NCI-H1694 treated with DMSO at 0.1 percent for 48 hours (cell line): ENCODE measurements around the gene OR2T3.
"Not testable (repeated sequence)": the region's sequence is repeated elsewhere in the genome, so short reads cannot be mapped to it uniquely, and the experiment has no call there.

ENCODE experiments used
- DNase-seq: peaks from one replicate; lab custom pipeline; 2025; lab: John Stamatoyannopoulos, UW

OR2T3 gene, protein sequence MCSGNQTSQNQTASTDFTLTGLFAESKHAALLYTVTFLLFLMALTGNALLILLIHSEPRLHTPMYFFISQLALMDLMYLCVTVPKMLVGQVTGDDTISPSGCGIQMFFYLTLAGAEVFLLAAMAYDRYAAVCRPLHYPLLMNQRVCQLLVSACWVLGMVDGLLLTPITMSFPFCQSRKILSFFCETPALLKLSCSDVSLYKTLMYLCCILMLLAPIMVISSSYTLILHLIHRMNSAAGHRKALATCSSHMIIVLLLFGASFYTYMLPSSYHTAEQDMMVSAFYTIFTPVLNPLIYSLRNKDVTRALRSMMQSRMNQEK

DNA sequence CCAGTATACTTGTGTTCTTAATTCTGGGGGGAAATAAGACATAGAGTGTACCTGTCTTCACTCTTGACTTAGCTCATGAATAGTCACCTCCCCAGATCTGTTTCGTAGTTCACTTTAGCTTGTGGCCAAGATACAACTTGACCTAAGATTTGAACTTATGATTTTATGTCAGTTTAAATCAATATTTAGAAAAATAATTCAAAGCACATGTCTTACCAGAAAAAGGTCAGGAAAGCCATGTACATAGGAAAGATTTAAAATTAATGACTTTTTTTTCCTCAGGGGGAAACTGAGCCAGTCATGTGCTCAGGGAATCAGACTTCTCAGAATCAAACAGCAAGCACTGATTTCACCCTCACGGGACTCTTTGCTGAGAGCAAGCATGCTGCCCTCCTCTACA, at the start of gene OR2T3:
TSS of gene OR2T3 (plus strand) at position 301 of the 400 bp plus-strand sequence. CDS start at position 301, 0 bp downstream.
- DNase-seq = not testable (repeated sequence)

DNA sequence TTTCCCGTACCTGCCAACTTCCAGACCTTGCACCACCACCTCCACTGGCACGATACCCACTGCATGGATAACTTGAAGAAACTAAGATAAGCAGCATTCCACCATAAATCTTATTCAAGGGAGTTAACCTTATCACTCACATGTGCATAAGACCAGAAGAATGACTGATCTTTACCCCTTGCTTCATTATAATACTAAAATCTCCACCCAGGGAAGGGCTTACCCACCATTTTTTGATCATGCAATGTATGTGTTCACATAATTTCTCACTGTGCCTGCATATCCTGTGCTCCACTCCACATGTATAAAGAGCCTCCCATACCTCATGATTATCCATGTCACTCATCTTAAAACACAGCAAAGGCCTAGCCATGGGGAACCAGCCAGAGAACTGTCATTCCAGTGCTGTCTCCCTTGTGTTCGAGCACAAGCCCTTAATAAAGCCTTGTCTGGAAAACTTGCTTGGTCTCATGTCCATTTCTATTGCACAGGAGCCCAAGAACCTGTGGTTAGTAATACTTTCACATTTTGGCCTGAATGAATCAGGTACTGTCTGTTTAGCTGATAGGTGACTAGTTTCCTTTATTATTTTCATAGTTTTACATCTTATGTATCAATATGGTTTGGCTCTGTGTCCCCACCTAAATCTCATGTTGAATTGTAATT, 45.5 kb upstream of the OR2T3 start:
- not testable (repeated sequence) for DNase-seq

DNA sequence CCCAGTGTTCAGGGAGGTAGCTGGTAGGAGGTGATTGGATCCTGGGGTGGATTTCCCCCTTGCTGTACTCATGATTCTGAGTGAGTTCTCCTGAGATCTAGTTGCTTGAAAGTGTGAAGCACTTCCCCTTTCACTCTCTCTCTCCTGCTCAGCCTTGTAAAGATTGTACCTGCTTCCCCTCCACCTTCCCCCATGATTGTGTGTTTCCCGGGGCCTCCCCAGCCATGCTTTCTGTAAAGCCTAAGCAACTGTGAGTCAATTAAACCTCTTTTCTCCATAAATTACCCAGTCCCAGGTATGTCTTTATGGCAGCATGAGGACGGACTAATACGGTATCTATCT, 45.0 kb upstream of the OR2T3 start:
- not testable (repeated sequence) for DNase-seq

DNA sequence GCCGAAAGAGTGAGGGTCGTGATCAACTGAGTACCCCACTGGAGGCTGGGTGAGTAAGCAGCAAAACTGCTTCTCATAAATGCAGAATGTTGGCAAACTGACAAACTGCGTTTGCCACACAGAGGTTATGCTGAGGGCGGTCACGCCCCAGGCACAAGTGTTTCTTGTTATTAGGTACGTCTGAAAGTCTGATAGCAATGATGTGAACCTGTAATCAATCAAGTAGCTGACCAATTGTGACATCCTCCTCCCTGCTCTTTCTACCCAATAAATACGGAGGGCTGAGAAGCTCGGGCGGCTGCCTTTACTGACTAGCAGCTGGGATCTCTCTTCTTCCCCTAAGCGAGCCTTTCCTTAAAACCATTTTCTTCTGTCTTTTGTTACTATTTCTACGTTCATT, 41.5 kb upstream of the OR2T3 start:
- not testable (repeated sequence) for DNase-seq

DNA sequence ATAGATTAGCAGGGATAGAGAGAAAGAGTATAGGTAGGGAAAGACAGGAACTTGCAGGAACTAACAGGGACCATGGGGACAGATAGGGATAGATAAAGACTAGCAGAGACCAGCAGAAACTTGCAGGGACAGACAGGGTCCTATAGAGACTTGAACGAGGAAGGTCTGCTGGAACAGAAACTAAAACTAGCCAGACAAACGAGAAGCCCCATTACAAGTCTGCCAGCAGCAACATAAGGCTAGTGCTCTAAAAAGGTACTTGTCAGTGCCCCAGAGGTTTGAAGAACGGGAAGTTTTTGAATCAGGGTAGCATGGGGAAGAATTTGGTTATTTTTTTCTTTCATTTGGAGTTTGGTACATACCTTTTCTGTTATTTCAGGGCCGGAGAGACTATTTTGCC, 41.0 kb upstream of the OR2T3 start:
- DNase-seq = not testable (repeated sequence)

DNA sequence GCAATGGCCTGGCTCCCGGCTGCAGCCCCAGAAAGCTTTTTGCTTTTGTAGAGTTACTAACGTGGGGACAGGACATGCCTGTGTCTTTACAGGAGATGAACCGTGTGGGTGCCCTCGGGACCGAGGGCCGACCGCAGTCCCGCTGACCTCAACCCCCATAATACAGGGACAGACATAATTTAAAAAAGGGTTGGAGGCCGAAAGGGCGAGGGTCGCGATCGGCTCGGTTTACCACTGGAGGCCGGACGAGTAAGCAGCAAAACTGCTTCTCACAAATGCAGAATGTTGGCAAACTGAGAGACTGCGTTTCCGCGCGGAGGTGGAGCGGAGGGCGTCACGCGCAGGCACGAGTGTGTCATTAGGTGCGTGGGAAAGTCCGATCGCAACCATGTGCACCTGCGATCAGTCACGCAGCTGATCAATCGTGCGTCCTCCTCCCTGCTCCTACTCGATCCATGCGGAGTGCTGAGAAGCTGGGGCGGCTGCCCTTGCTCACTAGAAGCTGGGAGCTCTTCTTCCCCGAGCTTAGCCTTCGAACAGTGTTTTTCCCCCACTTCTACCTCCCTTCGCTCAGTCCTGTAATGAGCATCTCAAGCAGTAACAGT, 39.2 kb upstream of the OR2T3 start:
- DNase-seq = not testable (repeated sequence)

DNA sequence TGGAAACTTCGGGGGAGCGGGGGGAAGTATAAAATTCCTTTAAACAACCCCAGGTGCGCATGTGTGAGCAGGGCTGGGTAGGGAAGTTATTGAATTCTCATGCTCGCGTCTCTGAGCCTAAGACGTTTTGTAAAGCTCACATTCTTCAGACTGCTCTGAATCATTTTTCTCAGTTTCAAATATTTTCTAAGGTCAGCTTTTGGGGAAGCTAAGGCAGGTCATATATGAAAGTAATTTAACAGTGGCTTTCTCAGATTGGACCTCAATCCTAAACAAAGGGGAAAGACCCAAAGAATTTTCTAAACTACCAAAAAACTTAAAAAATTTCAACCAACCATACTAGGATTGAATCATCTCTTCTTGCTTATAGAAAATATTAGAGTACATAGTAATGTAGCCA, 38.2 kb upstream of the OR2T3 start:
- DNase-seq = not testable (repeated sequence)

DNA sequence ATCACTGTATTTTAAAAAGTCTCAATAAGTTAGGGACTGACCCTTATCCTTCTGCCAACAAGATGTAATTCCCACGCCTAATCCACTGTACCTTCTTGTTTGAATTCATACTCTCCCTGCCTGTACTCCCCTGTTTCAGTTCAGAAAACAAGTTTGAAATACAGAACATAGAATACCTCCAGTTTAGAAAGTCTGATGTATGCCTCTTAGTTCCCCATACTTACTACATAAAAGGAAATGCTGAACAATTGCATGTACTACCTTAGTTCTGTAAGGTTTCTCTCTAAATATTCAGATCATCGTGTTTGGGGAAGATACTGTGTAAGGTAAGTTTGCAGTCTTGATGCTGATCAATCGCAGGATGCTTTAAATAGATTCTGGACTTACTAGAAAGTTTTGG, 36.8 kb upstream of the OR2T3 start:
- not testable (repeated sequence) for DNase-seq

DNA sequence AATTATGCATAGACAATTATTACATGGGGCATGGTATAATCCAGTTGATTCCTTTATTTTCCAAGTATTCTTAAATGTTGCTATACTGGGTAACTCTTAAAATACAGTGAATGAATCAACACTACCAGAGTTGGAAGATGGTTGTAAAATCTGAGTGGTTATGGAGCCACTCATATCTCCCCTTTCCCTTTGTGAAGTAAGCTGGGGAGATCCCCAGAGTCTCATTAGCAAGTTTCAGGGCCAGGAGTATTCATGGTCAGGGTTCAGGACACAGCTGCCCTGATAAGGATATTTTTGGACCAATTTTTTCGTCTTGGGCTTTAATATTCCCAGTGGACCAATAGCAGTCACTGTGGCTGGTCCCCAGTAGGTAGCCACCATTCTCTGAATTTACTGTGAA, 34.5 kb upstream of the OR2T3 start:
- DNase-seq = not testable (repeated sequence)

DNA sequence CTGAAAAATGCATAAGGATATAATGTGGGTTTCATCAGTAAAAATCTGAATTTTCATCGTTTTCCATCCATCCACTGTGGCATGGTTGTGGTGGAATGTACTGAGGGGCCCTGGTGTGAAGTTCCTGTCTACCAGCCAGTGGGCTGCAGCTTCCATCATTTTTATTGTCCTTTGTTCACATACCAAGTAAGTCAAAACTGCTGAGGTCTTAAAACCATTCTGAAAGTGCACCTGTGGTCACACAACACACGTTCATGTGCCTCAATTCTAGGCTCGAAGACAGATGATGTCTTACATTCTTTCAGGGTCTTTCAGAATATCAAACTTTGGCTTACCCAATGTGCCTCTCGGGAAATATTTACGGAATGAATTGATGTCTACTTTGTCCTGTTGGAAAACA, 33.9 kb upstream of the OR2T3 start:
- not testable (repeated sequence) for DNase-seq

DNA sequence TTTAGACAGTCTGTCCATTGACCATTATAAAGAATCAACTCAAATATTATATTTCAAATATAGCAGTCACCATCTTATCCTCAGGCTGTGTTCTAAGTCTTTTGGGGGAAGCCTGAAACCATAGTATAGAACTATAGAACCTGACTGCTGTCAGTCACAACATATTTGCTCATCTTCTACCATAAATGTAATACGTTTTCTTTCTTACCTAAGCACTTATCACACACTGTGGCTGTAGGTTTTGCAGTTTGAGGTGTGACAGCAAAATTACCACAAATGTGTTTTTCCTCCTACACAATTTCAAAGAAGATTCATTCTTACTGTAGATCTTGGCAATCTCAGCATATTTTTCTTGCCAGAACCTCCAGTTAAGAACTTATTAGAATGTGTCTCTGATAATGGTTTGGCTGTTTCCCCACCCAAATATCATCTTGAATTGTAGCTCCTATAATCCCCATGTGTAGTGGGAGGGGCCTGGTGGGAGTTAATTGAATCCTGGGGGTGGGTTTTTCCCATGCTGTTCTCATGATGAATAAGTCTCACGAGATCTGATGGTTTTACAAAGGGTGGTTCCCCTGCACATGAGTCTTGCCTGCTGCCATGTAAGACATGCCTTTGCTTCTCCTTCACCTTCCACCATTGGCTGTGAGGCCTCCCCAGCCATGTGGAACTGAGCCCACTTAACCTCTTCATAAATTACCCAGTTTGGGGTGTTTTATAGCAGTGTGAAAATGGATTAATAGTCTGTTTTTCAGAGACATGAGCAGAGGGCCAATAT, 30.5 kb upstream of the OR2T3 start:
- not testable (repeated sequence) for DNase-seq

DNA sequence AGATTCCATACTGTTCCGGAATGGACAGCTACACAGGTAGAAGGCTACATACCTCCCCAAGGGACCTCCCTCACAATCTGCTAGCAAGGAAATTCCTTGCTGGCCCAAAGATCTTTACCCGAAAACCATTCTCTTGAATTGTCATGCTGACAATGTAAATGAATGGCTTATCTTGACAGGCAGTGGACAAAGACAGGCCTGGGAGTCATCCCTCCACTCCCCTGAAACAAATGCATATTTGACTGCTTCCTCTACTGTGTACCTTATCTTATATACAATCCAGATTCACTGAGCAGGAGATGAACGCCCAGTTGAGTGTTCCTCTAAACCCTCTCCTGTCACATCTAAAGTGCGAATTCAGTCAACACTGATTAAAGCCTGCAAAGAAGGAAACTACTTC, 28.5 kb upstream of the OR2T3 start:
- DNase-seq = not testable (repeated sequence)

DNA sequence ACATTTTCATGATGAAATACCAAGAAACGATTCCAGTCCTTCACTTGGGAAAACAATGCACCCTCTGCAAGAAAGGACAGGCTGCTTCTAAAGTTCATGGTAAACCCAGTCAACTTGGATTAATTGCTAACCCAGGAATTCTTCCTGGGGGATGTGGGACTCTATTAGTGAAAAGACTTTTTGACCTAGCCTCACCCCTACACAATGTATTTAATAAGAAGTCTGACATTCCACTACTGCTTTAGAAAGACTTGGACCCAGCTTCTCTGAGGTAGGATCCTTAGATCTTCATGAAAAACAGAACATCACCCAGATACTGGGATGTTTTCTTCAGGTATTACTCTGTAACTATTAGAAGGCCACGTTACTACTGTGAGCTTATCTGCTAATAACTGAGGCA, 27.8 kb upstream of the OR2T3 start, which contains the start of gene OR2T2:
TSS of gene OR2T2 (plus strand) at position 239 of the 400 bp plus-strand sequence. CDS start 7,161 bp downstream, outside the sequence.
- not testable (repeated sequence) for DNase-seq

DNA sequence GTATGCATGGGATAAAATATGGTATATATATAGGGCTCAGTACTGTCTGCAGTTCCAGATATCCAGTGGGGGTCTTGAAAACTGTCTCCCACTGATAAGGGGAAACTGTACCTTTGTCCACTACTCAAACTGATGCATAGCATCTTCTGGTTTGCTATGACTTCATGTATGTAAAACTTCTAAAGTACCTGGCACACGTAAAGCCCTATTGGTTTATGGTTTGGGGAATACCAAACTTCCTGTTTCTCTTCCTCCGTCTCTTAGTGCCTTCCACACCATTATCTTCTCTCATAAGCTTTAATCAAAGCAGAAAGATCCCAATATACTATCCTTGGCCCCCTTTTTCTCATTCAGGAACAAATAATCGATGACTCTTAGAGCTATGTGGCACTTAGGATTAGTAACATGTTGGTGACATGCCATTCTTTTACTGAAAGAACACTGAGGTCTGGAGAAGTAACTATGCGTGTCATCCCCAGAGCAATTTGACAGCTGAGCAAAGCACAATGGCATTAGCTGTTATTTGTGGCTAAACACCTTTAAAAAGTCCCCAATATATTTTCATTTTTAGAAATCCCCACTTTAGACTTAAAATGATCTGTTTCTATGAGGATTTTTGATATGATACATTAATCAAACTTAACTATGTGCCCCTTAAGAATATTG, 24.6 kb upstream of the OR2T3 start:
- DNase-seq = not testable (repeated sequence)

DNA sequence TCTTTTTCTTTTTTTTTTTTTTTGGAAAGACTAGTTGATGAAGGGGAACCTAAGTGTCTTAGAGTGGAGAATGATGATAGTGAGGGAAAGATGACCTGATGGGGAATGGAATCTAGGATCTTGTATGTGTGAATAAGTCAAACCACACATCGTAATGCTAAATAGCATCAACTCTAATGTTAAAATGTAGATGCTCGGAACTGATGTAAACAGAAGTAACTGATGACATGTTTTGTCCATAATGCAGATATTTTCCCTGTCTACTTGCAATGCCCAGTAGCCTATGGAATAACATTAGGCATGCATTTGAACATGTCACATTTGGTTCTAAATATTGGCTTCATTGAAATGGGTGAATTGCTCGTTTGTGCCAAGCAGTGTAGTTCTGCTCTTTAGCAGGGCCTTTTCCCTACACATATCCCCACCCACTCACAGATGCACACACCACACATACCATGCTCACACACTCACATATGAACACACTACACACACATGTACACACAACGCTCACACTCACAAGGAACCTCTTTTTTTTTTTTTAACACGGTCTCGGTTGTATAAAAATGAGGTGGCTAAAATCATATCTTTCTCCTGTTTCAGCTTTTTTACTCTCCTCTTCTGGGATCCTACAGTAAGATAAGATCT, 23.2 kb upstream of the OR2T3 start:
- DNase-seq = not testable (repeated sequence)

DNA sequence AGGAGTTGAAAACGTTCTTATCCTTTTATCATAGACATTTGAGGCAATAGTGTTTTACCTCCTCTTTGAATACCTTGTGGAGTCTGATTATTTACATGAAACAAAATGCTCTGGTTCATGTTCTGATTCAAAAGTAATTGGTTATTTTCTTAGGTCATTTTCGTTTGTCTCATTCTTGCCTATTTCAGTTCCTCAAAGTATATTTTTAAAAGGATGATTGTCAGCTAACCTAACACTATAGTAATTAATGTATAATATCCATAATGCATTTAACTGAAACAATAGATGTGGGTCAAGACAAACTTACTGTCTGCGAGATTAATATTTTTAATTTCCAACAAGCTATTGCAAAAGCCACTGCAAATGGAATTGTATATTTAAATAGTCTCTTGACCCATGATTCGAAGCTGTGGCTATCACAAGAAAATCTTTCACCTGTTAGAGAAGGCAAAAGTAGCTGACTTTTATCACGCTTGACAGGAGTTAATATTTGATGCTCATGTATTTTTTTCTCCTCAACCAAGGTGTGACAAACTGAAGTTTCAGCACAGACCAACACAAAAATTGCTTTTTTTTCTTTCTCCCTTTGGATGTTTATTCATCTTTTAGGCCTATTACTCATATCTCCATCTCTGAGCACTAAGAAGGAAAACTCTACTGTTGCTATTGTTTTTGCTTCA, 22.5 kb upstream of the OR2T3 start:
- DNase-seq = not testable (repeated sequence)

DNA sequence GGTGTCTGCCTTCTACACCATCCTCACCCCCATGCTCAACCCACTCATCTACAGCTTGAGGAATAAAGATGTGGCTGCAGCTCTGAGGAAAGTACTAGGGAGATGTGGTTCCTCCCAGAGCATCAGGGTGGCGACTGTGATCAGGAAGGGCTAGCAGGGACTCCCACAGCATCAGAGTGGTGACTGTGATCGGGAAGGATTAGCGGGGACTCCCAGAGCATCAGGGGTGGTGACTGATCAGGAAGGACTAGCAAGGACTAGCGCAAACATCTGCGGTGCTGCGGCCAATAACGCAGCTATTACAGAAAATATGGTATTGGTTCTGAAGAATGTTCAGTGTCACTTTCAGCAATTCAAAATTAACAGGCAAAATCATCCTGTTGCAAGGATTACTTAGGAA, 19.5 kb upstream of the OR2T3 start:
- not testable (repeated sequence) for DNase-seq

DNA sequence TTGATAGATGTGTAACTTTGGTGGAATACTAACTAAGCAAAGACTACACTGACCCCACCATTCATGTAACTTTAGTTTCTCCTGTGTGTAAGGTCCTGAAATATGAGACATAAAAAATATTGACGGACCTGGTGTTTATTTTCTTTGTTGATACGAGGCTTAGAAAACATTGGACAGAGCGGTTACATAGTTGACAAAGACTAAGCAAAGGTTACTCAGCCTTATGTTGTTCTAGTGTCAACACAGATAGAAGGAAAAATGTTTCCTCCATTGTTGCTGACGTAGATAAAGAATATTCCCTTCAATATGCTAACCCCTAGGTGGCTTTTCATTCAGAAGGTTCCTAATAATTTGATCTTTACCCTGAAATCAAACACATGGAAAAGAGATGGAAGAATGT, 18.1 kb upstream of the OR2T3 start:
- not testable (repeated sequence) for DNase-seq

DNA sequence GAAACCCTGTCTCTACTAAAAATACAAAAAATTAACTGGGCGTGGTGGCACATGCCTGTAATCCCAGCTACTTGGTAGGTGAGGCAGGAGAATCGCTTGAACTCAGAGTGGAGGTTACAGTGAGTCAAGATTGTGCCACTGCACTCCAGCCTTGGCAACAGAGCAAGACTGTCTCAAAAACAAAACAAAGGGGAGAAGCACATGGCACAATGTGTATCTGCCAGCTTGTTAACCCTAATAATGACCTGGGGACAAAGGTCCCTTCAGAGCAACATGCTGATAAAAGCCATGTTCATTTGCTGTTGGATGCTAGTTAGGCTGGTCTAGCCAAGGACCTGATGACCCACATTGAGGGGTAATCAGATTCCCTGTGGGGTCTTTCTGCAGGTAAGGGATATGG, 16.5 kb upstream of the OR2T3 start:
- not testable (repeated sequence) for DNase-seq

DNA sequence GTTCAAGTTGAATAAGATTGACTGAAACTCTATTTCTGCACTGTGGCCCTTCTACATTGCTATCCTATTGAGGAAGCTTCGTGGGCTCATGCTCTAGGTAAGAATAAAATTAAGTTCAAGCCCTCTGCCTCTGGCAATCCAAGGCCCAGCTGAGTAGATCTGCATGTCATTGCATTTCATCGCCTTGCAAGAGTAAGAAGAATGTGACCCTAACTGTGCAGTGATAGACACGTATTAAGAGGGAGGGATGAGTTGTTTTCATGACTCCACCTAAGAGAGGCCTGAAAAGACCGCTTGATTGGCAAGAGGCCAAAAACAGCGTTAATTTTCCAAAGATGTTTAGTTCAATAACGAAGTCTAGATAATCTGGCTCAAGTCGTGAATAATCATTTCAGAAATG, 14.0 kb upstream of the OR2T3 start:
- DNase-seq = not testable (repeated sequence)

DNA sequence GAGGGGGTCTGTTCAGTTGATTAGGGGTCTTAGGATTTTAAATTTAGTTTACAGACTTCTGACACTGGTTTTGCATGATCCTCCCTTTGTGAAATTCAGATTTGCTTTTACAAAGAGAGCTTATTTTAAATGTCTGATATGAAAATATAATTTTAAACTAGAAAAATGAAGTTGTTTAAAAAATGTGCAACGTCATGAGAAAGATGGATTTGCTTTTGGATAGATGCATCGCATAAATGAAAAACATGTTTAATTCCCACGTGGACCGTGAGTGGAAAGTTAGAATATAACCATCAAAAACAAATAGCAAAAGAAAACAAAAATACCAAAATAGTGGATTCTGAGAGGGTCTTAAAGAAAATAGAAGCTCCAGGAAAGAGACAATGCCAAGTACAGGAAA, 2.0 kb upstream of the OR2T3 start:
- no peak for DNase-seq
